Erythroblast (primary cell): ENCODE measurements around the gene HBB.
A peak's percentile ranks its signal among the peaks of the same experiment; 100 is the strongest.

Source experiments
- GATA1 ChIP-seq: IDR thresholded peaks from 2 replicates; pipeline ENCODE4 v1.6.1; 2011; ENCODE audit warnings: low read depth, mild to moderate bottlenecking, control low read depth, low read length, moderate library complexity
- POLR2A ChIP-seq: IDR thresholded peaks from 2 replicates; pipeline ENCODE4 v1.6.1; 2011; ENCODE audit warnings: mild to moderate bottlenecking, low read length

DNA sequence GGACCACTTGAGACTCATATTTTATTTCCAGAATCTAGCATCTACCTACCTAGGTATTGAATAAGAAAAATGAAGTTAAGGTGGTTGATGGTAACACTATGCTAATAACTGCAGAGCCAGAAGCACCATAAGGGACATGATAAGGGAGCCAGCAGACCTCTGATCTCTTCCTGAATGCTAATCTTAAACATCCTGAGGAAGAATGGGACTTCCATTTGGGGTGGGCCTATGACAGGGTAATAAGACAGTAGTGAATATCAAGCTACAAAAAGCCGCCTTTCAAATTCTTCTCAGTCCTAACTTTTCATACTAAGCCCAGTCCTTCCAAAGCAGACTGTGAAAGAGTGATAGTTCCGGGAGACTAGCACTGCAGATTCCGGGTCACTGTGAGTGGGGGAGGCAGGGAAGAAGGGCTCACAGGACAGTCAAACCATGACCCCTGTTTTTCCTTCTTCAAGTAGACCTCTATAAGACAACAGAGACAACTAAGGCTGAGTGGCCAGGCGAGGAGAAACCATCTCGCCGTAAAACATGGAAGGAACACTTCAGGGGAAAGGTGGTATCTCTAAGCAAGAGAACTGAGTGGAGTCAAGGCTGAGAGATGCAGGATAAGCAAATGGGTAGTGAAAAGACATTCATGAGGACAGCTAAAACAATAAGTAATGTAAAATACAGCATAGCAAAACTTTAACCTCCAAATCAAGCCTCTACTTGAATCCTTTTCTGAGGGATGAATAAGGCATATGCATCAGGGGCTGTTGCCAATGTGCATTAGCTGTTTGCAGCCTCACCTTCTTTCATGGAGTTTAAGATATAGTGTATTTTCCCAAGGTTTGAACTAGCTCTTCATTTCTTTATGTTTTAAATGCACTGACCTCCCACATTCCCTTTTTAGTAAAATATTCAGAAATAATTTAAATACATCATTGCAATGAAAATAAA, 2.1 kb downstream of the HBB start:
- TF ChIP-seq POLR2A (peak; percentile 96), GATA1 (no peak)
